Raji (cell line): Measurements from ENCODE around the gene OR56A4.

ENCODE experiments used
- POLR2A ChIP-seq: IDR thresholded peaks from 2 replicates; pipeline ENCODE4 v1.6.1; 2011; ENCODE audit warnings: low read depth, low read length, control low read depth; ENCODE audit not compliant: insufficient read depth

The OR56A4 gene, protein sequence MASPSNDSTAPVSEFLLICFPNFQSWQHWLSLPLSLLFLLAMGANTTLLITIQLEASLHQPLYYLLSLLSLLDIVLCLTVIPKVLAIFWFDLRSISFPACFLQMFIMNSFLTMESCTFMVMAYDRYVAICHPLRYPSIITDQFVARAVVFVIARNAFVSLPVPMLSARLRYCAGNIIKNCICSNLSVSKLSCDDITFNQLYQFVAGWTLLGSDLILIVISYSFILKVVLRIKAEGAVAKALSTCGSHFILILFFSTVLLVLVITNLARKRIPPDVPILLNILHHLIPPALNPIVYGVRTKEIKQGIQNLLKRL

DNA sequence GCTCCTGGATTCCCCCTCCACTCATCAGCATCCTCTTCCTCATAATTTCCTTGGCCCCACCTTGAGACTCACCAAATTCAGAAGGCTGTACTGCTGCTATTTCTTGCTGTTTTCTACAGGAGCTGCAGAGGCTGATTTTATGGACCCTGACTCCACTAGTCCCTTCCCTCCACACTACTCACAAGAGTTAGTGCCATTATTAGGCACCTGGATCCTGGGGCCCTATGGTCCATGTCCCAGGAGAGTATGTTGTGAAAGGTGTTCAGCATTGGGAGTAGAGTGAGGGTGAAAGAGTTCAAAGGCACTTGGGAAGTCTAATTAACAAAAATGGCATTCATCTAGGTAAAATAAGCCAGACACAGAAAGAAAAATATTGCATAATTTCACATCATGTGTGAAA lies at the start of gene OR56A4:
TSS of gene OR56A4 (minus strand) at position 101 of the 400 bp plus-strand sequence. CDS start 3,954 bp downstream, outside the sequence.
- TF ChIP-seq POLR2A, result no peak

DNA sequence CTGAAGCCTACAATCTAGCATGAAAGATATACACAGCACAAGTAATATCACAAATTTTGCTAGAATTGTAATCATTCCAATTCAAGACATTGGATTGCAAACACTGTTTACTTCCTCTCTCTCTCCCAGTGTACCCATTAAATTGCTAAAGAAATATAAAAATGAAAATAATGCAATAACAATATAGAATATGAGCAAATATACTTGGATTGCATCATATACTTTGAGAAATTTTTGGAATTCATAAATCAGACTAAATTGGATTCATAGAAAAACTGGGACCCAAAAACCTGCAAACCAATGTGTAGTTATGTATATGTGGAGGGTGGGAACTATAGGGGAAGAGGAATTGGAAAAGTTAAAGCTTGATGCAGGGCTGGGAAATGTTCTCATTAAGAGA lies 48.8 kb upstream of the OR56A4 start:
- no peak for TF ChIP-seq POLR2A

DNA sequence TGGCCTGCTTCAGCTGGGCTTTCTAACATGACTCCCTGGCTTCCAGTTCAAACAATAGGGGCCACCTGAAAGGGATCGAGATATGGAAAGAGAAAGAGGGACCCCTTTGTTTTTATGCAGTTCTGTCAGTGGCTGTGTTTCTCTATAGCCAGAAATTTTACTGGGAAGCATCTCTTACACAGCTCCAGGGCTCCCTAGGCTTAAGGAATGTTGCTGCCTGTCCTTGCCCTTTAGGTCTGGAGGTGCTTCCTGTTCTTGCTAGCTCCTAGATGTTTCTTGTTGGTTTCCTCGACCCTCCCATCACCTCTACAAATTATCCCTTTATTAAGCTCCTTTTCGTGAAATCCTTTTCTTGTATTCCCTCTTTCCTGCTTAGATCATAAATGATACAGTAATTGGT lies 45.6 kb upstream of the OR56A4 start:
- no peak for TF ChIP-seq POLR2A

DNA sequence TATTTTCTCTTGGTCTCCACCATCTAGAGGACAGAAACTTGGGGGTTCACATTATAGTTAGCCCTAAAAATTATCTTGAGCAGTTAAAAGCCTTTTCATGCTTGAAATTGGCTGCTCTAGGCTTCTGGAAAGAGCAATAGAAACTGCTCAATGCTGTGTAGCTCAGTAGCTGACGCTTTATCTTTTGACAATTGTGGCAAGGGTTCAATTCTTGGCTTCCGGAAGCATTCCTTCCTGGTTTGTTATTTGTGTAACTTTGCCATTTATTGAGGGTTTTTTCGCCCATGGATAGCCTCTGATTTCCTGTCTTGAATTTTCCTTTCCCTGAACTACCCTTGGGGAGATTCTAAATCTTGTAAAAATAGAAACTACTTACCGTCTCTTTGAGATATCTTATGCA lies 34.1 kb upstream of the OR56A4 start:
- no peak for TF ChIP-seq POLR2A

DNA sequence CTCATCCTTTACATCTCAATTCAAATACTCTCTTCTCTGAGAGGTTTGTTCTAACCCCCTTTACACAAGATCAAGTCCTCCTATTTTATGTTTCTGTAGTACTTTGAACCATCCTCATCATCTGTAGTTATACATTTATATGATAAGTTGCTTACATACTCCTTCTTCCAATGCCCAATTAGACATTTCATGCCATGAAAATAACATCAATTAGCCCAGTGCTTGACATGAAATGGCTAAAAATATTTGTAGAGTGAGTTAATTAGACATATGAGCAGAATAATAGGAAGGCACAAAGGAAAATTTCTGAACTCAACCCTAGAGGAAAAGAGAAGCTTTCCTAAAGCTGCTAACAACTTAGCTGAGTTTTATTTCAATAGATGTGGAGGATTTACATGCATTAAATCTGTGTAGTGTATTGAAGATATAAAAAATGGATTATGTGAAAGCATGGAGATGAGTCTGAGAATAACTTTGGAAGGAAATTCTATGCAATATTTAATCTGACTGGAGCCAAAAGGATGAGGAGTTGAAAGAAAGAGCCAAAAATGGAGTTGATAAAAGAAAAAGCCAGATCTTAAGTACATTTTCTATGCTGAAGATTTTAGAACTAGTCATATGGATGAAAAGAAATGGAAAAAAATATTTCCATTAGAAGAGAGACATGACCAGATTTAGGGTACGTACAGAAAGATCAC lies 24.1 kb upstream of the OR56A4 start, which contains the start of gene OR56A1:
TSS of gene OR56A1 (minus strand) at position 51 of the 698 bp plus-strand sequence. CDS start 3,066 bp downstream, outside the sequence.
- no peak for TF ChIP-seq POLR2A

DNA sequence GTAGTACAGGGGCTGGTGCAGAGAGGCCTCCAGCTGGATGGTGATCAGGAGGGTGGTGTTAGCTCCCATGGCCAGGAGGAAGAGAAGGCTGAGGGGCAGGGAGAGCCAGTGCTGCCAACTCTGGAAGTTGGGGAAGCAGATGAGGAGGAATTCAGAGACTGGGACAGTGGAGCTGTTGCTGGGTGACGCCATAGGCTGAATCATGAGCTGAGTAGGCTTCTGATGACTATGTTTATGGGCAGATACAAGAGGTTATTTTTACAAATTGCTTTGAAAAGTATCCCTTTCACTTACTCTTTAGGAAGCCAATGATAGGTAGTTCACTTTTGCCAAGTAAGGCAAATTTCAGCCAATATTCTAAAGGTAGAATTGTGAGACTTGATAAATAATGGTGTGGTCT lies 20.8 kb upstream of the OR56A4 start:
- no peak for TF ChIP-seq POLR2A

DNA sequence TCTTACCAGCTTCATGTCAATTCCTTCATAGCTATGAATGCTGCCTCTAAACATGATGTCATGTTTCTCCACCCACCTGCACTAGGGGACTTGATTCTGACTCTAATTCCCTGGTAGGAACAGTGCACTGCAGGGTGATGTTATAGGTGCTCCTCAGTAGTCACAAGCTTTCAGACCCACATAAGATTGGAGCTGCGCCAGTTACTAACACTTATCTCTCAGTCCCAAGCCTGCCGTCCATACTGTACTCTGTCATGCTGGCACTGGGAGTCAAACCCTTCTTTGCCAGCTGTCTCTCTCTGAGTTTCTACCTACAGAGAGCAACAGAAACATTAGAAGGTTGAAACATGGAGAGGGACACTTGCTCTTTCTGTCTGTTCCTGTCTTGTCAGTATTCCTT lies 18.3 kb upstream of the OR56A4 start:
- no peak for TF ChIP-seq POLR2A

DNA sequence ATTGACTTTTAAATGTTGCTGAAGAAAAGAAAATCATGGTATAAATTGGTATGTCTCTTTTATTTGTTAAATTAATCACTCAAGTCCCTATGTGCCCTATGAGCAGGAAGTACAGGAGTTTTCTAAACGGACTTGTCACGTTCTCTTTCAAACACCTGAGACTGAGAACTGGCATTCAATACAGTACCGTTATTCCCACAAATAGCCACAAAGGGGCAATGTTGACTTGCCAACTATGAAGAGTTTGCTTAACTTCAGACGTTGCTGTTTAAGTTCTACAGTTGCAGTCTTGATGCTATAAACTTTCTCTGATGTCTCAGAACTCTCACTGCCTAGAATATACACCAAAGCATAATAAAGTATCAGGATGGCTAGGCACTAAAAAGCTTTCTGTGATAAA lies 16.2 kb upstream of the OR56A4 start:
- TF ChIP-seq POLR2A, result no peak

DNA sequence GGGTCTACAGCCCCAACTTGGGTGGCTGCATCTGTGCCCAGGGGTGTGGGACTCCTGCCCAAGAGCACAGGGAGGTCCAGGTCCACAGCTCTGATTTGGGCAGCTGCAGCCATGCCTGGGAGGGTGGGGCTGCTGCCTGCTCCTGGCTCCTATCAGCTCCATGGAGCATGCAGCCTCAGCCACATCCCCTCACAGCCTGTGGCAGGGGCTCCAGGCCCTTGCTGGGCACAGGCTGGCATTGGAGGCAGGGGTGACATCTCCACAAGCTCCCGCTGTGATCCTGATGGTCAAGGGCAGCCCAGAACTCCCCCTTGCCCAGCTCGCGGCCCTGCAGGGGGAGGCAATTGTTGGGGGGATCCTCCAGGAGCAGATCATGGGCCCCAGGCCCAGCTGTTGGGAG lies 6.3 kb upstream of the OR56A4 start:
- TF ChIP-seq POLR2A, result no peak

DNA sequence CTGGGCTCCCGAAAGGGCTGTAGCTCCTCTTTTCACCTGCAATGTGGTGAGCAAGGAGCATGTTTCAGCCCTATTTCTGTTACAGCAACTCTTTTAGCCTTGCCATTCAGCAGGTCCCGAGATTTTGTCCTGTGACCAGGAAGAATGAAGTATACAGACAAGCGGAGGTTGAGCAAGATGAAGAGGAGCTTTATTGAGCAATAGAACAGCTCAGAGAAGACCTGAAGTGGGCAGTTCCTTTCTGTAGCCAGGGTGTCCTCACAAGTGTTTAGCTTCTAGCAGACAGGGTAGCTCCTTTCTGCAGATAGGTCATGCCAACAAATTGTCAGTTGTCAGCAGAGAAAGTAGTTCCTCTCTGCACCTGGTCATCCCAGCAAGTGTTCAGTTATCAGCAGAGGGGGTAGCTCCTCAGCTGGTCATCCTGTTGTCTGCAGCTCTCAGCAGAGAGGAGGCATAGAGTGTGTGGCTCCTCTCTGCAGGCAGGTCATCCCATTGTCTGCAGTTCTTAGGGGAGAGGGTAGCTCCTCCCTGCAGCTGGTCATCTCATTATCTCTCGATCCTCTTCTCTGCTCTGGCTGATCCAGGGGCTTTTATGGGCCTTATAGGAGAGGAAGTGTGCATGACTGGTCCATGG lies 5.4 kb upstream of the OR56A4 start:
- TF ChIP-seq POLR2A, result no peak

DNA sequence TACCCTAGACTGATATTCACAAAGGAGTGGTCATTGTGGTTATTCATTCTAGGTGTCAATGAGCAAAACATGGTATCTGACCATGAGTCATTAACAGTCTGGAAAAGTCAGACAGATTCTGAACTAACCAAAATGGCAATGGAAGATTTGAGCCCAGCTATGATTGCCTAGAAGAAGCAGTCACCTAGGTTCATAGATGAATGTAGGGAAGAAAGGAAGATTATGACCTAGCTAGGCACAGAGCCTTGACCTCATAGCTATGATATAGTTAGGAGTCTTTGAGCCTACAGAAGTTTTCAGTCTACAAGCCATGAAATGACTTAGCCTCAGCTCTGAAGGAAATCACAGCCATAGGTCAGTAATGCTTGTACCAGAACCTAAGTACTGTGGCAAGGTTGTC lies 351 bp downstream of the OR56A4 start:
- TF ChIP-seq POLR2A, result no peak

DNA sequence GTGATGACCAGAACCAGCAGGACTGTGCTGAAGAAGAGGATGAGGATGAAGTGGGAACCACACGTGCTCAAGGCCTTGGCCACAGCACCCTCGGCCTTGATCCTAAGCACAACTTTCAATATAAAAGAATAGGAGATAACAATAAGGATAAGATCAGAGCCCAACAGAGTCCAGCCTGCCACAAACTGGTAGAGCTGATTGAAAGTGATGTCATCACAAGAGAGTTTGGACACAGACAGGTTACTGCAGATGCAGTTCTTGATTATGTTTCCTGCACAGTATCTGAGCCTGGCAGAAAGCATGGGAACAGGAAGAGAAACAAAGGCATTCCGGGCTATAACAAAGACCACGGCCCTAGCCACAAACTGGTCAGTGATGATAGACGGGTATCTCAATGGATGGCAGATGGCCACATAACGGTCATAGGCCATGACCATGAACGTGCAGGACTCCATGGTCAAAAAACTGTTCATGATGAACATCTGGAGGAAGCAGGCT lies 4.5 kb downstream of the OR56A4 start:
- no peak for TF ChIP-seq POLR2A

DNA sequence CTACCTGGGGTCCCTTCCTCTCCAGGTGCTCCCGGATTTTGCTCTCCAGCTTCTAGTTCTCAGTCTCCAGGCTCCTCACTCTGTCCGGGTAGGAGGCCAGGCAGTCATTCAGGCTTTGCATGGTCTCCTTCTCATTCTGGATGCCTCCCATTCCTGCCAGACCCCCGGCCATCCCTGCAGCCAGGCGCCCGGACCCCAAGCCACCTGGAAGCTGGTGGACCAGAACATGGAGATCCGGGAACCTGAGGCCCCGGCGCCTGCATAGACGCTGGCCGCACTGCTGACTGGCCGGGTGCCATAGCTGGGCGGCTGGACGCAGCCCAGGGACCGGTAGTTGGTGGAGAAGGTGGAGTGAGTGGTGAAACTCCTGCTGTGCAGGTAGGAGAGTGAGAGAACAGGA lies 12.0 kb downstream of the OR56A4 start:
- no peak for TF ChIP-seq POLR2A

DNA sequence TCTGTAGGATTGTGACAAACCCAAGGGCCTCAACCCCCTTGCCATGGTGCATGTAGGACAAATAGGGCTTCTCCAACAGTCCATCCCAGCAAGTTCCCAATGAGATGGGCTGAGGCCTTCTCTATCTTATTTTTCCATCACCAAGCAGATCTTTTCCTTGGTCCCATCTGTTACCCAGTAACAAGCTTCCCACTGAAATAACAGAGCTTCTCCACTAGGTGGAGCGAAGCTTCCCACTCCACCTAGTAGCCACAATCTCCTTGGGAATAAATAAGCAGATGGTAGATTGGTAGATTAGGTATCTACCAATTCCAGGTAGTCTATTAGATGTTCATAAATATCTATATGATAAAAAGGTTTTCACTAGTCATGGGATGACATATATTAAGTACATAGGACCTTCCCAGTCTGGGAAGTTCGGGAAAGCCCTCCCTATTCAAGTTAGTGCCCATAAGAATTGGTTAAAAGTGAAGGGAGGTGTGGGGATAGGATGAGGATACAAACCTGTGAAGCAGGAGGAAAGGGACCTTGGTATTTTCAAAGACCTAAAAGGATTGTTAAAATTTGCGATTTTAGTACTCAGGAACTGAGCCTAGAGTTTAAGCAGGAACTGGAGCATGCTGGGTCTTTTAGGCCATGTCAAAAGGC lies 14.0 kb downstream of the OR56A4 start:
- TF ChIP-seq POLR2A, result no peak

DNA sequence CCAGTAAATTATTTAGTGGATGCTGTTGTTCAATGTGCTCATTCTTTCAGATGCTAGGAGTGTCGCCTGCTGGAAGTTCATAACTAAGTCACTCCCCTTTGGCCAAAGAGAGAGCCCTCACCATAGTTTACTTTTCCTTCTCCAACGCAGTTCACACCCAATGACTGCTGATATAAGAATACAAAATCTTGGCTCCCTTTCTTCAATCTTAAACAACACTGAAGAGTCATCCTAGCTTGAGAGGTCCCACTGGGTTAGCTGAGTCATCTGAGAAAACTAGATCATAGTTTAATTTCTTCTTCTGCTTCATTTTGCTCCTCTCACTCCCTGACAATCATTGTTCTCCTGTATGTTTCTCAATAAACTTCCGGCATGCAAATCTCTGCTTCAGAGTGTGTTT lies 14.6 kb downstream of the OR56A4 start:
- TF ChIP-seq POLR2A, result no peak
